ENCODE measurements around the gene ZNF598.

- TF ChIP-seq EZH2phosphoT487 (IDR thresholded peaks at IDR 0.05; ENCODE audit: borderline replicate concordance, low read length) = no peak
- TF ChIP-seq, protein P1, sequence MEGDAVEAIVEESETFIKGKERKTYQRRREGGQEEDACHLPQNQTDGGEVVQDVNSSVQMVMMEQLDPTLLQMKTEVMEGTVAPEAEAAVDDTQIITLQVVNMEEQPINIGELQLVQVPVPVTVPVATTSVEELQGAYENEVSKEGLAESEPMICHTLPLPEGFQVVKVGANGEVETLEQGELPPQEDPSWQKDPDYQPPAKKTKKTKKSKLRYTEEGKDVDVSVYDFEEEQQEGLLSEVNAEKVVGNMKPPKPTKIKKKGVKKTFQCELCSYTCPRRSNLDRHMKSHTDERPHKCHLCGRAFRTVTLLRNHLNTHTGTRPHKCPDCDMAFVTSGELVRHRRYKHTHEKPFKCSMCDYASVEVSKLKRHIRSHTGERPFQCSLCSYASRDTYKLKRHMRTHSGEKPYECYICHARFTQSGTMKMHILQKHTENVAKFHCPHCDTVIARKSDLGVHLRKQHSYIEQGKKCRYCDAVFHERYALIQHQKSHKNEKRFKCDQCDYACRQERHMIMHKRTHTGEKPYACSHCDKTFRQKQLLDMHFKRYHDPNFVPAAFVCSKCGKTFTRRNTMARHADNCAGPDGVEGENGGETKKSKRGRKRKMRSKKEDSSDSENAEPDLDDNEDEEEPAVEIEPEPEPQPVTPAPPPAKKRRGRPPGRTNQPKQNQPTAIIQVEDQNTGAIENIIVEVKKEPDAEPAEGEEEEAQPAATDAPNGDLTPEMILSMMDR (IDR thresholded peaks at IDR 0.05; ENCODE audit: low read depth, low read length, poor library complexity, severe bottlenecking) = no peak
These were observed 22.4 kb downstream of the ZNF598 start for GRCh38 chr16:1987198-1987597.
